WTC11 (cell line): ENCODE data around the gene PCDHGC5.

Experiments used
- JUN ChIP-seq: sonication (generic); formaldehyde crosslinking; IDR thresholded peaks from 2 replicates; pipeline ENCODE4 v1.8.0; 2023; ENCODE audit warnings: mild to moderate bottlenecking, missing genetic modification reagents
- TF ChIP-seq, protein P1 (sequence below): fragments of 200-600 bp; IDR thresholded peaks from 2 replicates; pipeline ENCODE4 v1.8.0; 2022; ENCODE audit warnings: antibody characterized with exemption
- TF ChIP-seq, protein P2 (sequence below): sonication (generic); formaldehyde crosslinking; IDR thresholded peaks from 2 replicates; pipeline ENCODE4 v1.8.0; 2022; ENCODE audit warnings: missing genetic modification reagents
- TF ChIP-seq, protein P3 (sequence below): sonication (generic); formaldehyde crosslinking; IDR thresholded peaks from 2 replicates; pipeline ENCODE4 v1.8.1; 2023; ENCODE audit warnings: mild to moderate bottlenecking, missing genetic modification reagents, moderate library complexity

DNA sequence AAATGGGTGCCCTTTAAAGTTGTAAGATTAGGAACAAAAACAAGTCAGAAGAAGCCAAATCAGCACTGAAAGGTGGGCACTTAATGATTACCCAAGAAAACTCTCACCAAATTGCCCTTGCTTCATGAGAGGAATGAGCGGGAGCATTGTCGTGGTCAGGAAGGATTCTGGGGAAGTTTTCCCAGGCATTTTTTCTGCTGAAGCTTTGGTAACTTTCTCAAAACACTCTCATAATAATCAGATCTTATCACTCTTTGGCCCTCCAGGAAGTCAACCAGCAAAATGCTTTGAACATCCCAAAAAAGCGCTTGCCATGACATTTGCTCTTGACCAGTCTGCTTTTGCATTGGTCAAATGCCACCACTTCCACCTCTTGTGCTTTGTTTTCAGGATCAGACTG lies 23.5 kb upstream of the PCDHGC5 start:
- TF ChIP-seq, protein P1, sequence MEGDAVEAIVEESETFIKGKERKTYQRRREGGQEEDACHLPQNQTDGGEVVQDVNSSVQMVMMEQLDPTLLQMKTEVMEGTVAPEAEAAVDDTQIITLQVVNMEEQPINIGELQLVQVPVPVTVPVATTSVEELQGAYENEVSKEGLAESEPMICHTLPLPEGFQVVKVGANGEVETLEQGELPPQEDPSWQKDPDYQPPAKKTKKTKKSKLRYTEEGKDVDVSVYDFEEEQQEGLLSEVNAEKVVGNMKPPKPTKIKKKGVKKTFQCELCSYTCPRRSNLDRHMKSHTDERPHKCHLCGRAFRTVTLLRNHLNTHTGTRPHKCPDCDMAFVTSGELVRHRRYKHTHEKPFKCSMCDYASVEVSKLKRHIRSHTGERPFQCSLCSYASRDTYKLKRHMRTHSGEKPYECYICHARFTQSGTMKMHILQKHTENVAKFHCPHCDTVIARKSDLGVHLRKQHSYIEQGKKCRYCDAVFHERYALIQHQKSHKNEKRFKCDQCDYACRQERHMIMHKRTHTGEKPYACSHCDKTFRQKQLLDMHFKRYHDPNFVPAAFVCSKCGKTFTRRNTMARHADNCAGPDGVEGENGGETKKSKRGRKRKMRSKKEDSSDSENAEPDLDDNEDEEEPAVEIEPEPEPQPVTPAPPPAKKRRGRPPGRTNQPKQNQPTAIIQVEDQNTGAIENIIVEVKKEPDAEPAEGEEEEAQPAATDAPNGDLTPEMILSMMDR: no peak
- no peak for TF ChIP-seq JUN
- TF ChIP-seq, protein P2, sequence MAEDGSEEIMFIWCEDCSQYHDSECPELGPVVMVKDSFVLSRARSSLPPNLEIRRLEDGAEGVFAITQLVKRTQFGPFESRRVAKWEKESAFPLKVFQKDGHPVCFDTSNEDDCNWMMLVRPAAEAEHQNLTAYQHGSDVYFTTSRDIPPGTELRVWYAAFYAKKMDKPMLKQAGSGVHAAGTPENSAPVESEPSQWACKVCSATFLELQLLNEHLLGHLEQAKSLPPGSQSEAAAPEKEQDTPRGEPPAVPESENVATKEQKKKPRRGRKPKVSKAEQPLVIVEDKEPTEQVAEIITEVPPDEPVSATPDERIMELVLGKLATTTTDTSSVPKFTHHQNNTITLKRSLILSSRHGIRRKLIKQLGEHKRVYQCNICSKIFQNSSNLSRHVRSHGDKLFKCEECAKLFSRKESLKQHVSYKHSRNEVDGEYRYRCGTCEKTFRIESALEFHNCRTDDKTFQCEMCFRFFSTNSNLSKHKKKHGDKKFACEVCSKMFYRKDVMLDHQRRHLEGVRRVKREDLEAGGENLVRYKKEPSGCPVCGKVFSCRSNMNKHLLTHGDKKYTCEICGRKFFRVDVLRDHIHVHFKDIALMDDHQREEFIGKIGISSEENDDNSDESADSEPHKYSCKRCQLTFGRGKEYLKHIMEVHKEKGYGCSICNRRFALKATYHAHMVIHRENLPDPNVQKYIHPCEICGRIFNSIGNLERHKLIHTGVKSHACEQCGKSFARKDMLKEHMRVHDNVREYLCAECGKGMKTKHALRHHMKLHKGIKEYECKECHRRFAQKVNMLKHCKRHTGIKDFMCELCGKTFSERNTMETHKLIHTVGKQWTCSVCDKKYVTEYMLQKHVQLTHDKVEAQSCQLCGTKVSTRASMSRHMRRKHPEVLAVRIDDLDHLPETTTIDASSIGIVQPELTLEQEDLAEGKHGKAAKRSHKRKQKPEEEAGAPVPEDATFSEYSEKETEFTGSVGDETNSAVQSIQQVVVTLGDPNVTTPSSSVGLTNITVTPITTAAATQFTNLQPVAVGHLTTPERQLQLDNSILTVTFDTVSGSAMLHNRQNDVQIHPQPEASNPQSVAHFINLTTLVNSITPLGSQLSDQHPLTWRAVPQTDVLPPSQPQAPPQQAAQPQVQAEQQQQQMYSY (CRISPR knock-in tag): no peak
- TF ChIP-seq, protein P3, sequence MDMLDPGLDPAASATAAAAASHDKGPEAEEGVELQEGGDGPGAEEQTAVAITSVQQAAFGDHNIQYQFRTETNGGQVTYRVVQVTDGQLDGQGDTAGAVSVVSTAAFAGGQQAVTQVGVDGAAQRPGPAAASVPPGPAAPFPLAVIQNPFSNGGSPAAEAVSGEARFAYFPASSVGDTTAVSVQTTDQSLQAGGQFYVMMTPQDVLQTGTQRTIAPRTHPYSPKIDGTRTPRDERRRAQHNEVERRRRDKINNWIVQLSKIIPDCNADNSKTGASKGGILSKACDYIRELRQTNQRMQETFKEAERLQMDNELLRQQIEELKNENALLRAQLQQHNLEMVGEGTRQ (CRISPR knock-in tag): no peak
